Gastrocnemius medialis (tissue), 4 donors: ENCODE data around the gene EGFL7. TPM values are rescaled to one million over a fixed set of nuclear protein-coding genes. Genes with fewer than 3 reads are reported as not detected.

ENCODE experiments used
- ATAC-seq, 2 donors: fragments of 150-250 bp; one replicate each; pipeline ENCODE4 v1.9.1; 2016
- DNase-seq, 2 donors: peaks; one replicate each; pipeline ENCODE4 v3.0.0-alpha.2; 2019
- H3K27ac ChIP-seq, 4 donors: fragments of 200-600 bp; sonication (generic); 1 replicate in 1 of 4; 2 replicates in 3 of 4; pipeline ENCODE4 v1.5.1; 2016 to 2018; ENCODE audit warnings: mild to moderate bottlenecking in 2 of 4, moderate library complexity in 1 of 4
- H3K27me3 ChIP-seq, 3 donors: fragments of 200-600 bp; sonication (generic) in 2 of 3; 1 replicate in 1 of 3; 2 replicates in 2 of 3; pipeline versions ENCODE4 v1.5.1 to v1.6.0; 2016 to 2019; ENCODE audit warnings: mild to moderate bottlenecking in 1 of 3, moderate library complexity in 1 of 3
- H3K36me3 ChIP-seq, 2 donors: fragments of 200-600 bp; sonication (generic) in 1 of 2; one replicate each; pipeline ENCODE4 v1.5.1; 2017 to 2018
- H3K4me1 ChIP-seq, 2 donors: fragments of 200-600 bp; sonication (generic) in 1 of 2; one replicate each; pipeline ENCODE4 v1.5.1; 2016 to 2017; ENCODE audit warnings: mild to moderate bottlenecking in 2 of 2
- H3K4me3 ChIP-seq, 4 donors: fragments of 200-600 bp; sonication (generic) in 3 of 4; 1 replicate in 1 of 4; 2 replicates in 3 of 4; pipeline ENCODE4 v1.5.1; 2016 to 2019; ENCODE audit warnings: mild to moderate bottlenecking in 2 of 4
- H3K9me3 ChIP-seq, 3 donors: fragments of 200-600 bp; sonication (generic) in 2 of 3; 1 replicate in 1 of 3; 2 replicates in 2 of 3; pipeline ENCODE4 v1.5.1; 2016 to 2019
- POLR2A ChIP-seq, 2 donors: fragments of 450-650 bp; IDR thresholded peaks; one replicate each; pipeline ENCODE4 v1.6.1; 2017; ENCODE audit warnings: antibody characterized with exemption in 2 of 2, mild to moderate bottlenecking in 2 of 2, moderate library complexity in 2 of 2
- in situ Hi-C, 4 donors: fragments of 200-750 bp; cut with MboI; loops; one replicate each; pipeline versions ENCODE4 v1.15.0 to v1.8.0; 2017; ENCODE audit warnings: low sequenced_read_pairs in 4 of 4
- intact Hi-C: fragments of 100-400 bp; cut with DNase I; formaldehyde crosslinking; loops from one replicate; pipeline ENCODE4 v1.15.1; 2023; ENCODE audit warnings: low total_unique reads
- total RNA-seq, 4 donors: library from RNA; depleted of rRNA; stranded (reverse); fragments of >200 nt; gene quantifications; one replicate each; pipeline versions ENCODE4 v1.1.0 to v1.2.3, GENCODE V29; 2016
- TF ChIP-seq, protein P1 (sequence below), 5 experiments: fragments of 450-650 bp in 3 of 5; fragments of 200-600 bp in 2 of 5; sonication (generic) in 2 of 5; IDR thresholded peaks in 4 of 5; conservative IDR thresholded peaks in 1 of 5; 1 replicate in 4 of 5; 2 replicates in 1 of 5; pipeline ENCODE4 v1.5.1; 2016 to 2019; ENCODE audit warnings: antibody characterized with exemption in 5 of 5, mild to moderate bottlenecking in 3 of 5, moderate library complexity in 3 of 5

EGFL7 gene
- total RNA-seq, 4 donors from 2014 or later: 37.4 to 74.7 (median 49.0) TPM

DNA sequence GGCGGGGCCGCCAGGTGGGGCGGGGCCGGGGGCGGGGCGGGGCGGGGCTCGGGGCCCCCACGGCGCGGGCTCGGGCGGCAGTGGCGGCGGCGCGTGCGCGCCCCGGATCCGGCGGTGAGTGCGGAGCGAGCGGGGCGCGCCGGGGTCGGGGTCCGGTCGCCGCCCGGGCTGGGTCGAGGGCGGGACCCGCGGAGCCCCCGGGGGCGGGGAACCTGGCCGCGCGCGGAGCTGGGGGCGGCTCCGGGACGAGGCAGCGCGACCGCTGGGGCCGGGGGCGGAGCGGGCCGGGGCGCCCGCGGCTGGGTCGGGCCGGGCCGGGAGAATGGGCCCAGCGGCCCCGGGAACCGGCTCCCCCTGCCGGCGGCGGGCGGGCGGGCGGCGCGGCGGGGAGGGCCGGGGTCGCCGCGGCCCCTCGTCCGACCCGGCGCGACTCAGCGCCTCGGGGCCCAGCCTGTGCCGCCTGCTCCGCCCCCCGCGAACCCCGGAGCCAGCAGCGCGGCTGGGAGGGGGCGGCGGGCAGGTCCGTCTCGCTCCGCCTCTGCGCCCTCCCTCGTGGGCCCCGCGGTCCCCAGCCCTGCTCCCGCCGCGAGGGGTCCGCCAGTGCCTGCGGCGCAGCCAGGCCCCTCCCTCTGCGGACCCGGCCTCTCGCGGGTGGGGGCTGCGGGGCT is 3.1 kb downstream of the EGFL7 start:
- H3K27me3 ChIP-seq: peaks cover 3 to 23% (median 17%) of the 10 kb centered on the region in 3 donors
- no peaks in the 10 kb centered on the region for H3K36me3 ChIP-seq
- in situ Hi-C loops (no loop called here), intact Hi-C loops (no loop called here)
- peaks cover 0 to 10% of the 10 kb centered on the region in 2 donors for H3K4me1 ChIP-seq
- no peaks in the 10 kb centered on the region for H3K9me3 ChIP-seq
- peak overlapping the region in 1 of 4 donors; percentile 28 for H3K27ac ChIP-seq
- DNase-seq (no peak), ATAC-seq (no peak)
- no peak for TF ChIP-seq POLR2A (IDR thresholded peaks at IDR 0.05)
- TF ChIP-seq, protein P1, sequence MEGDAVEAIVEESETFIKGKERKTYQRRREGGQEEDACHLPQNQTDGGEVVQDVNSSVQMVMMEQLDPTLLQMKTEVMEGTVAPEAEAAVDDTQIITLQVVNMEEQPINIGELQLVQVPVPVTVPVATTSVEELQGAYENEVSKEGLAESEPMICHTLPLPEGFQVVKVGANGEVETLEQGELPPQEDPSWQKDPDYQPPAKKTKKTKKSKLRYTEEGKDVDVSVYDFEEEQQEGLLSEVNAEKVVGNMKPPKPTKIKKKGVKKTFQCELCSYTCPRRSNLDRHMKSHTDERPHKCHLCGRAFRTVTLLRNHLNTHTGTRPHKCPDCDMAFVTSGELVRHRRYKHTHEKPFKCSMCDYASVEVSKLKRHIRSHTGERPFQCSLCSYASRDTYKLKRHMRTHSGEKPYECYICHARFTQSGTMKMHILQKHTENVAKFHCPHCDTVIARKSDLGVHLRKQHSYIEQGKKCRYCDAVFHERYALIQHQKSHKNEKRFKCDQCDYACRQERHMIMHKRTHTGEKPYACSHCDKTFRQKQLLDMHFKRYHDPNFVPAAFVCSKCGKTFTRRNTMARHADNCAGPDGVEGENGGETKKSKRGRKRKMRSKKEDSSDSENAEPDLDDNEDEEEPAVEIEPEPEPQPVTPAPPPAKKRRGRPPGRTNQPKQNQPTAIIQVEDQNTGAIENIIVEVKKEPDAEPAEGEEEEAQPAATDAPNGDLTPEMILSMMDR (IDR thresholded peaks at IDR 0.05 in 4 of 5, conservative IDR thresholded peaks at IDR 0.05 in 1 of 5): peak in 1 of 5 experiments; percentile 11
- peak overlapping the region; percentile 43 to 62 (median 50) for H3K4me3 ChIP-seq

DNA sequence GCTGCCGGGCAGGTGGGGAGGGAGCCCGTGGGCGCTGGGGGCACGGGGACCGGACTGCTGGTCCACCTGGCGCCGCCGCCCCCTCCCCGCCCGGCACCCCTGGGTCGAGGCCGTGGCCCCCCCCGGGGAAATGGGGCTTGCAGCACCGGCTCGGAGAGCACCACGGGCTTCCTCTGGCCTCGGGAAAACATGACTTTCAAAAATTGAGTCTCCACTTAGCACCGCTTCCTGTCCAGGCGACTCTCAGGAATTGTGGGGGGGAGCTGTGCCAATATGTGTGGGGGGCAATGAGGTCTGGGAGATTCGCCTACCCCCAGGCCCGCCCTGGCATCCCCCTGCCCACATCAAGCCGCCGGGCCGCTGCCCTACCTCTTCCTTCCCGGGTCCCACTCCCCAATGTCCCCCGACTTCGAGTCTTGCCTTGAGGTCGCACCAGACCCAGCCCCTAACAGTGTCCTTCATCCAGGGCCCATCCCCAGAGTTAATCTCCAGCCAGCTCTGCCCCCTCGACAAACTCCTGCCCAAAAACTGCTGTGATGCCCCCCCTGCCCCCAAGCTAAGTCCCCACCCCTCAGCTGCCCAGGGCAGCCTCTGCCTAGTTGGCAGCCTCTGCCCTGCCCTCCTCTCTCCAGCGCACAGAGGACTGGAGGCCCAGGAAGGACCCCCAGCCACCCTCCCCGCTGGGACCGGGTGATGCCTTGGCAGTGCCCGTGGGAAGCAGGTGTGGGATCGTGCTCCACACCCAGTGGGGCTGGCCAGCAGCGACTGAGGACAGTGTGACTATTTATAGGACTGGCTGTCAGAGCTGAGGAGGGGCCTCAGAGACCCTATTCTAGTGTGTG is 3.9 kb downstream of the EGFL7 start:
- ATAC-seq: no peak
- in situ Hi-C loops: no loop called here
- DNase-seq: no peak
- Histone ChIP-seq H3K9me3 (no peaks in the 10 kb centered on the region), H3K27me3 (peaks cover 3 to 23% (median 17%) of the 10 kb centered on the region in 3 donors), H3K4me1 (peaks cover 0 to 10% of the 10 kb centered on the region in 2 donors), H3K4me3 (peak overlapping the region; percentile 43 to 55 (median 44)), H3K36me3 (no peaks in the 10 kb centered on the region), H3K27ac (peak overlapping the region in 3 of 4 donors; percentile 28 to 55 (median 46))
- TF ChIP-seq POLR2A (IDR thresholded peaks at IDR 0.05): no peak
- TF ChIP-seq, protein P1 (IDR thresholded peaks at IDR 0.05 in 4 of 5, conservative IDR thresholded peaks at IDR 0.05 in 1 of 5): no peak
- intact Hi-C loops: no loop called here

DNA sequence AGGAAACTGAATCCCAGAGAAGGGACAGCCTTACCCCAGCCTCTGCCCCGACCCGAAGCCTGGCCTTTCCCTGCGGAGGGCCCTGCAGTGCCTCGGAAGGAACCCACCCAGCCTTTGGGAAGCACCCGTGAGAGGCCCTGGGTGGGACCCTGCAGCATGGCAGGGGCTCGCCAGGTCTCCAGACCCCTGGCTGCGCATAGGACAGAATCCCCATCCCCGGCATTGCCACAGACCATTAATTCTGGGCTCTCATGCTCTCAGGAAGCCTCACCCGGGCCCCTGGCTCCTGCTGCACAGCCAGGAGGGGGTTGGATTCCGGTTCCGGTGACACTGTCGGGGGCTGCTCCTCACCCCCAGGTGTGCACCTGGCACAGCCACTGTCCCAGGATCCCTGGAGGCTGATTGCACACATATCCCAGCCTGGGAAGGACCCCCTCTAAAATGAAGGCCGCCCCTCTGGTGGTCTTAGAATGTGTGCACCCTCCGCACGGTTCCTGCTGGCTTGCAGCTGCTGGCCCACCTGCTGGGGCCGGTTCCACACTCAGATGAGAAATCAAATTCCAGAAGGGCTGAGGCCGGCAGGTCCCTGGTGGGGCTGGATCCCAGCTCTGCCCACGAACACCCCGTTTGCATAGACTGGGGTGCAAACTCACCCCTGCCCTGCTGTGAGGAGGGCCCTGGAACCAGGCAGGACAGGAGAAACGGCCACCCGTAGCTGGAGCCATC is 4.7 kb downstream of the EGFL7 start:
- in situ Hi-C loops: no loop called here
- intact Hi-C loops: no loop called here
- Histone ChIP-seq H3K27ac (peak overlapping the region in 3 of 4 donors; percentile 28 to 55 (median 46)), H3K4me3 (peak overlapping the region; percentile 43 to 55 (median 44)), H3K36me3 (no peaks in the 10 kb centered on the region), H3K27me3 (peaks cover 3 to 23% (median 17%) of the 10 kb centered on the region in 3 donors), H3K4me1 (peaks cover 0 to 10% of the 10 kb centered on the region in 2 donors), H3K9me3 (no peaks in the 10 kb centered on the region)
- ATAC-seq: no peak
- TF ChIP-seq, protein P1 (IDR thresholded peaks at IDR 0.05 in 4 of 5, conservative IDR thresholded peaks at IDR 0.05 in 1 of 5): no peak
- TF ChIP-seq POLR2A (IDR thresholded peaks at IDR 0.05): no peak
- no peak for DNase-seq

DNA sequence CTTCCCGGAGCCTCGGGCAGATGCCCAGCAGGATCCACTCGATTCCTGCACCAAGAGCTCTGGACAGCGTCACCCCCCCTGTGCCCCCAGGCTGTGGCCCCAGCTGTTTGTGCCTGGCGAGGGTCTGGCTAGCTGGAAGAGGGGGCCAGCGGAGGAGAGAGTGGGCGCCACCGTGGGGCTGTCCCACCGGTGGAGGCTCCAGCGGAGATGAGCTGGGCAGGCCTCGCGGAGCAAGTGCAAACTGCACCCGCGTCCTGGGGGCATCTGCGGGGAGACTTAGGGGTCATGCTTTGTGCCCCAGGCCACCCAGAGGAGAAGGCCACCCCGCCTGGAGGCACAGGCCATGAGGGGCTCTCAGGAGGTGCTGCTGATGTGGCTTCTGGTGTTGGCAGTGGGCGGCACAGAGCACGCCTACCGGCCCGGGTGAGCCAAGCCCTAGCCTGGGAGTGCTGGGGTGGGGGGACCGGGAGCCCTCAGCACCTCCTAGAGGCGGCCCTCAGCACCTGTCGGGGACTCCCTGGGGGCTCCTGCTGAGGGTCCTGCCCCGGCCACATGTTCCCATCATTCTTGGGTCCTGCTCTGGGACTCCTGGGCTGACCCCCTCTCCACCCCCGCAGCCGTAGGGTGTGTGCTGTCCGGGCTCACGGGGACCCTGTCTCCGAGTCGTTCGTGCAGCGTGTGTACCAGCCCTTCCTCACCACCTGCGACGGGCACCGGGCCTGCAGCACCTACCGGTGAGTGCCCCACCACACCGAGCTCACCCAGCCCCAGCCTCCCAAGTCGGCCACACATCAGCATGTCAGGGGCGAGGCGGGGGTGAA is 5.4 kb downstream of the EGFL7 start:
- H3K4me1 ChIP-seq: peaks cover 0 to 10% of the 10 kb centered on the region in 2 donors
- H3K9me3 ChIP-seq: no peaks in the 10 kb centered on the region
- H3K27me3 ChIP-seq: peaks cover 3 to 23% (median 17%) of the 10 kb centered on the region in 3 donors
- TF ChIP-seq, protein P1 (IDR thresholded peaks at IDR 0.05 in 4 of 5, conservative IDR thresholded peaks at IDR 0.05 in 1 of 5): no peak
- no peak for TF ChIP-seq POLR2A (IDR thresholded peaks at IDR 0.05)
- DNase-seq: no peak
- ATAC-seq: no peak
- intact Hi-C loops (no loop called here), in situ Hi-C loops (no loop called here)
- no peak overlapping the region for H3K27ac ChIP-seq
- no peaks in the 10 kb centered on the region for H3K36me3 ChIP-seq
- peak overlapping the region; percentile 43 to 55 (median 44) for H3K4me3 ChIP-seq
